OCI-LY3 (cell line): Measurements from ENCODE around the gene ZNHIT3.

Experiments
- EZH2phosphoT487 ChIP-seq: fragments of 200-600 bp; shearing (Covaris generic); IDR thresholded peaks from 2 replicates; pipeline ENCODE4 v1.6.1; 2018; ENCODE audit warnings: antibody characterized with exemption, mixed run types, low read depth
- TF ChIP-seq, protein P1 (sequence below): fragments of 200-600, 300-600 bp; sonication (generic); IDR thresholded peaks from 2 replicates; pipeline ENCODE4 v1.5.1; 2014; ENCODE audit warnings: antibody characterized with exemption, low read length, low read depth

DNA sequence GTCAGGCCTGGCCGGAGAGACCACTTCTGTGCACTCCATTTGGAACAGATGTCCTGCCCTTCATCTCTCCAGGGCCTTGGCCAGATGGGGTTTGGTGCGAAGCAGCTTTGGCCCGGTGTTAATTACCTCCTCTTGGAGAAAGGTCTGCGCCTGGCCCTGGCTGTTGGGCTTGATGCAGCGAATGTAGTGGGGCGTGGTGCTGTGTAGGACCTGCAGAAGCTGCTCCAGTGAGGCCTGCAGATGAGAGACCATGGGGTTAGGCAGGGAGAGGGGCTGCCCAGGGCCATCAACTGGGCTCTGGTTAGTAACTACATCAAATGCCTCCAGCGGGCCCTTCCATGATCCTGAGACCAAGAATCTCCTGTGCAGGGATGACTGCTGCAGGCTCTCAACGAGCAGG is 18.7 kb downstream of the ZNHIT3 start:
- TF ChIP-seq, protein P1, sequence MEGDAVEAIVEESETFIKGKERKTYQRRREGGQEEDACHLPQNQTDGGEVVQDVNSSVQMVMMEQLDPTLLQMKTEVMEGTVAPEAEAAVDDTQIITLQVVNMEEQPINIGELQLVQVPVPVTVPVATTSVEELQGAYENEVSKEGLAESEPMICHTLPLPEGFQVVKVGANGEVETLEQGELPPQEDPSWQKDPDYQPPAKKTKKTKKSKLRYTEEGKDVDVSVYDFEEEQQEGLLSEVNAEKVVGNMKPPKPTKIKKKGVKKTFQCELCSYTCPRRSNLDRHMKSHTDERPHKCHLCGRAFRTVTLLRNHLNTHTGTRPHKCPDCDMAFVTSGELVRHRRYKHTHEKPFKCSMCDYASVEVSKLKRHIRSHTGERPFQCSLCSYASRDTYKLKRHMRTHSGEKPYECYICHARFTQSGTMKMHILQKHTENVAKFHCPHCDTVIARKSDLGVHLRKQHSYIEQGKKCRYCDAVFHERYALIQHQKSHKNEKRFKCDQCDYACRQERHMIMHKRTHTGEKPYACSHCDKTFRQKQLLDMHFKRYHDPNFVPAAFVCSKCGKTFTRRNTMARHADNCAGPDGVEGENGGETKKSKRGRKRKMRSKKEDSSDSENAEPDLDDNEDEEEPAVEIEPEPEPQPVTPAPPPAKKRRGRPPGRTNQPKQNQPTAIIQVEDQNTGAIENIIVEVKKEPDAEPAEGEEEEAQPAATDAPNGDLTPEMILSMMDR = no peak
- no peak for TF ChIP-seq EZH2phosphoT487
